Right atrium auricular region (tissue), 2 donors: ENCODE measurements around the gene COLEC11. TPM values are rescaled to one million over a fixed set of nuclear protein-coding genes. Genes with fewer than 3 reads are reported as not detected.

Experiments
- DNase-seq: peaks from one replicate; pipeline ENCODE4 v3.0.0-alpha.2; 2019; ENCODE audit warnings: low spot score
- H3K27ac ChIP-seq, 2 donors: fragments of 200-600 bp; sonication (generic); 1 replicate in 1 of 2; 2 replicates in 1 of 2; pipeline ENCODE4 v1.5.1; 2016 to 2019
- H3K27me3 ChIP-seq, 2 donors: fragments of 200-600 bp; sonication (generic); one replicate each; pipeline versions ENCODE4 v1.5.1 to v1.6.0; 2017 to 2019
- H3K36me3 ChIP-seq: fragments of 200-600 bp; sonication (generic); one replicate; pipeline ENCODE4 v1.5.1; 2016
- H3K4me1 ChIP-seq, 2 donors: fragments of 200-600 bp; sonication (generic); one replicate each; pipeline versions ENCODE4 v1.5.1 to v1.6.0; 2017 to 2019
- H3K4me3 ChIP-seq, 2 donors: fragments of 200-600 bp; sonication (generic); 1 replicate in 1 of 2; 2 replicates in 1 of 2; pipeline ENCODE4 v1.5.1; 2017 to 2019; ENCODE audit warnings: mild to moderate bottlenecking in 1 of 2, moderate library complexity in 1 of 2
- H3K9me3 ChIP-seq, 2 donors: fragments of 200-600 bp; sonication (generic); one replicate each; pipeline ENCODE4 v1.5.1; 2019
- total RNA-seq, 2 donors: library from RNA; depleted of rRNA; stranded (reverse); fragments of >200 nt; gene quantifications; one replicate each; pipeline ENCODE4 v1.1.0, GENCODE V29; 2016
- TF ChIP-seq, protein P1 (sequence below), 2 donors: fragments of 200-600 bp; sonication (generic); IDR thresholded peaks; one replicate each; pipeline ENCODE4 v1.5.1; 2019; ENCODE audit warnings: antibody characterized with exemption in 2 of 2

COLEC11 gene
- total RNA-seq, 2 donors from 2014 or later: 27.8 to 56.6 TPM

DNA sequence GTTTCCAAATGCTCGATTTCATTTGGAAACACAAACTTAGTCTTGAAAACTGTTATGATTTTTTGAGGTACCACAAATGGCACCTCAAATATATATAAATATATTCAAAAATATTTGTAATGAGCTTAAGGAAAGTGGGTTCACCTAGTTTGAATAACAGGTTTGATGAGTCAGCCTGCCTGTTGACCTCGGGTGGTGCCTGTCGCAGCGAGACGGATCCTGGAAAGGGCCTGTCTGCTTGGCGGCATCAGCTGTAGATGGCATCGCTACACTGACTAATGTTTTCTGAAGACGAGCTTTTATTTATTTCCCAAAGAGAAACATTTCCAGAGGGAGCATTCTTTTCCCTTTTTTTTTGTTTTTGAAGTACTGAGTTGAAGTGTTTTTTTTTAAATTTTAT is 70.0 kb downstream of the COLEC11 start:
- TF ChIP-seq, protein P1, sequence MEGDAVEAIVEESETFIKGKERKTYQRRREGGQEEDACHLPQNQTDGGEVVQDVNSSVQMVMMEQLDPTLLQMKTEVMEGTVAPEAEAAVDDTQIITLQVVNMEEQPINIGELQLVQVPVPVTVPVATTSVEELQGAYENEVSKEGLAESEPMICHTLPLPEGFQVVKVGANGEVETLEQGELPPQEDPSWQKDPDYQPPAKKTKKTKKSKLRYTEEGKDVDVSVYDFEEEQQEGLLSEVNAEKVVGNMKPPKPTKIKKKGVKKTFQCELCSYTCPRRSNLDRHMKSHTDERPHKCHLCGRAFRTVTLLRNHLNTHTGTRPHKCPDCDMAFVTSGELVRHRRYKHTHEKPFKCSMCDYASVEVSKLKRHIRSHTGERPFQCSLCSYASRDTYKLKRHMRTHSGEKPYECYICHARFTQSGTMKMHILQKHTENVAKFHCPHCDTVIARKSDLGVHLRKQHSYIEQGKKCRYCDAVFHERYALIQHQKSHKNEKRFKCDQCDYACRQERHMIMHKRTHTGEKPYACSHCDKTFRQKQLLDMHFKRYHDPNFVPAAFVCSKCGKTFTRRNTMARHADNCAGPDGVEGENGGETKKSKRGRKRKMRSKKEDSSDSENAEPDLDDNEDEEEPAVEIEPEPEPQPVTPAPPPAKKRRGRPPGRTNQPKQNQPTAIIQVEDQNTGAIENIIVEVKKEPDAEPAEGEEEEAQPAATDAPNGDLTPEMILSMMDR (IDR thresholded peaks at IDR 0.05): no peak
- no peaks in the 10 kb centered on the region for H3K27me3 ChIP-seq
- H3K36me3 ChIP-seq: no peaks in the 10 kb centered on the region
- DNase-seq: no peak
- peaks cover 0 to 6% of the 10 kb centered on the region in 2 donors for H3K4me1 ChIP-seq
- no peak overlapping the region for H3K27ac ChIP-seq
- no peaks in the 10 kb centered on the region for H3K9me3 ChIP-seq
- H3K4me3 ChIP-seq: no peak overlapping the region

DNA sequence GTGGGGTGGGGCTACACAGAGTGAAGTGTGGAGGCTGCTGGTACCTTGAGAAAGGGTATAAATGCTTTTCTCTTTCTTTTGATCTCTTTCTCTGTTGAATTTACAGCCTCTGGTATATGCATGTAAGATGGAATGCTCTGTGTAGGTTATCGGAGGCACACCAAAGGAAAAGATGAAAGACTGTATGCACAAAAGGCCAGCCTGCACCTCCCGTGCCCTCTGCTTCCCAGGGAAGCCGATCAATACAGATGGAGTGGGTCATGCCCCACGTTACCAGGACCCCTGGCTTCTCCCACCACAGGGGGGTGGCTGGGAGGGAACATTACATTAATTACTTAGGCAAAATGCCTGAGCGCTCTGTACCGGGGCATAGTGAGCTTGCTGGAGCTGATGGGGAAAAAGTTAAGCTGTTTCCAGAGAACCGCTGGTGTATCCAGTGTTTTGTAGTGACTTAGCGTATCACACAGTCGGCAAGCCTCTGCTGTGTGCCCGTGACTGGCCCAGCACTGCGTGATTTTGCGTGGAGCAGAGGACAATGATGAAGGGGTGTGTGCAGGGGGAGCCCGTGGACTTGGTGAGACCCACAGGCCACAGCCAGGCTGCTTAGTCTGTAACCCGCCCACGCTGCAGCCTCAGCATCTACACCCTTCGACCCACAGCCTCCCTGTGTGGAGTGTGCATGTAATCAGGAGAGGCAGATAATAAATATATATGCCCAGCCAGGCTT is 71.1 kb downstream of the COLEC11 start:
- TF ChIP-seq, protein P1 (IDR thresholded peaks at IDR 0.05): no peak
- Histone ChIP-seq H3K4me3 (no peak overlapping the region), H3K36me3 (no peaks in the 10 kb centered on the region), H3K4me1 (peaks cover 0 to 6% of the 10 kb centered on the region in 2 donors), H3K27ac (no peak overlapping the region), H3K9me3 (no peaks in the 10 kb centered on the region), H3K27me3 (no peaks in the 10 kb centered on the region)
- DNase-seq: peak; percentile 46

GRCh38 chr2:3666613-3666975 is 71.7 kb downstream of the COLEC11 start:
- Histone ChIP-seq H3K9me3 (no peaks in the 10 kb centered on the region), H3K27ac (no peak overlapping the region), H3K4me3 (no peak overlapping the region), H3K36me3 (no peaks in the 10 kb centered on the region), H3K27me3 (no peaks in the 10 kb centered on the region), H3K4me1 (peaks cover 0 to 6% of the 10 kb centered on the region in 2 donors)
- no peak for DNase-seq
- TF ChIP-seq, protein P1 (IDR thresholded peaks at IDR 0.05): no peak

- Histone ChIP-seq H3K4me1 (peaks cover 0 to 6% of the 10 kb centered on the region in 2 donors), H3K27me3 (no peaks in the 10 kb centered on the region), H3K27ac (no peak overlapping the region), H3K36me3 (no peaks in the 10 kb centered on the region), H3K9me3 (no peaks in the 10 kb centered on the region), H3K4me3 (no peak overlapping the region)
- no peak for DNase-seq
- TF ChIP-seq, protein P1 (IDR thresholded peaks at IDR 0.05): no peak
Measured at GRCh38 chr2:3667151-3667631, 72.3 kb downstream of the COLEC11 start.

GRCh38 chr2:3669656-3670055 is 74.7 kb downstream of the COLEC11 start:
- peaks cover 0 to 6% of the 10 kb centered on the region in 2 donors for H3K4me1 ChIP-seq
- DNase-seq: no peak
- no peaks in the 10 kb centered on the region for H3K9me3 ChIP-seq
- H3K27ac ChIP-seq: no peak overlapping the region
- no peak overlapping the region for H3K4me3 ChIP-seq
- TF ChIP-seq, protein P1 (IDR thresholded peaks at IDR 0.05): no peak
- H3K27me3 ChIP-seq: no peaks in the 10 kb centered on the region
- H3K36me3 ChIP-seq: no peaks in the 10 kb centered on the region

DNA sequence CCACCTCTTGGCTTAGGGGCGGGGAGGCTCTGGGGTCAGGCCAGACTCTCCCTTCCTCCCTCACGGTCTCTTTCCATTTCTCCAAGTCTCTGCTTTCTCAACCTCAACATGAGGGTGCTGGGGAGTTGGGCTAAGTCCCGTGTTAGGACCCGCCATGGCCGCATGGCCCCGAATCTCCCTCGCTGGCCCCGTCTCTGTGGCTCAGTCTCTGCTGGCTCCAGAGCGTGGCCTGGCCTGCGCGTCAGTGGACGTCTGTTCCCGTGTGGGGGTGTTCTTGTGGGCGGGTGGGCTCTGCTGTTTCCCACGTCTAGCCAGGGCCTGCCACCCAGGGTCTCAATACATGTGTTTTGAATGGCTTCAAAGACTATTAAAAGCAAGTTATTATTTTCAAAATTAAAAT is 75.5 kb downstream of the COLEC11 start:
- no peaks in the 10 kb centered on the region for H3K36me3 ChIP-seq
- DNase-seq: no peak
- H3K4me3 ChIP-seq: no peak overlapping the region
- TF ChIP-seq, protein P1 (IDR thresholded peaks at IDR 0.05): no peak
- no peaks in the 10 kb centered on the region for H3K9me3 ChIP-seq
- no peaks in the 10 kb centered on the region for H3K27me3 ChIP-seq
- peaks cover 0 to 6% of the 10 kb centered on the region in 2 donors for H3K4me1 ChIP-seq
- no peak overlapping the region for H3K27ac ChIP-seq
